Colonic mucosa (tissue), 4 donors: Measurements from ENCODE around the gene NFX1. TPM values are rescaled to one million over a fixed set of nuclear protein-coding genes. Genes with fewer than 3 reads are reported as not detected.

ENCODE experiments used
- DNase-seq: peaks from one replicate; pipeline ENCODE4 v3.0.0-alpha.2; 2020
- H3K27ac ChIP-seq: fragments of 200-600 bp; one replicate; pipeline ENCODE4 v1.8.0; 2021
- H3K27me3 ChIP-seq: fragments of 200-600 bp; one replicate; pipeline ENCODE4 v1.8.0; 2021
- H3K36me3 ChIP-seq: fragments of 200-600 bp; one replicate; pipeline ENCODE4 v1.8.0; 2021
- H3K4me1 ChIP-seq: fragments of 200-600 bp; one replicate; pipeline ENCODE4 v1.8.0; 2021; ENCODE audit warnings: mild to moderate bottlenecking
- H3K4me3 ChIP-seq: fragments of 200-600 bp; one replicate; pipeline ENCODE4 v1.8.0; 2021
- H3K9ac ChIP-seq, 2 donors: one replicate each; pipeline ENCODE4 v1.7.0; 2013; ENCODE audit warnings: control low read depth in 2 of 2, low read depth in 2 of 2, low read length in 2 of 2
- H3K9me3 ChIP-seq: fragments of 200-600 bp; one replicate; pipeline ENCODE4 v1.8.0; 2021
- CTCF ChIP-seq: fragments of 200-600 bp; IDR thresholded peaks from one replicate; pipeline ENCODE4 v1.8.0; 2022; ENCODE audit warnings: antibody characterized with exemption, mild to moderate bottlenecking
- intact Hi-C: fragments of 100-400 bp; cut with DNase I; formaldehyde crosslinking; loops from one replicate; pipeline ENCODE4 v1.14.1; 2022
- total RNA-seq, 2 donors: library from RNA; stranded (reverse); fragmentation: NEBNext Ultra II Directional in 1 of 2; extraction: Animal tissue kit (Norgen Biotek cat#: 25700) in 1 of 2; gene quantifications; one replicate each; pipeline ENCODE4 v1.2.1, GENCODE V29; 2021
- donor health status: healthy.
- donor health status: DM: no; HTN: no; CAD: no.
- donor health status: DM: no; HTN: no; CAD: no.

Gene NFX1
- total RNA-seq, 2 donors from 2014 or later, result 27.6 to 31.3 TPM

- TF ChIP-seq CTCF, result no peak
- Histone ChIP-seq H3K4me1 (peaks cover 19% of the 10 kb centered on the region), H3K9me3 (no peaks in the 10 kb centered on the region), H3K27me3 (no peaks in the 10 kb centered on the region), H3K36me3 (no peaks in the 10 kb centered on the region), H3K9ac (no peak overlapping the region), H3K4me3 (no peak overlapping the region), H3K27ac (no peak overlapping the region)
- DNase-seq, result no peak
- intact Hi-C loops, result no loop called here
Measured at GRCh38 chr9:33419708-33420303, 129.5 kb downstream of the NFX1 start.

Other genes with a start within 250 kb of the NFX1 start
- gene SMU1, start 213.8 kb upstream of the NFX1 start, total RNA-seq, result 10 to 100 TPM; 17.4 to 18.7 TPM
- 10 to 100 TPM; 76.9 to 78.7 TPM for gene B4GALT1, start 123.2 kb upstream of the NFX1 start, total RNA-seq
- 100 to 1,000 TPM; 212 to 214 TPM for gene SPINK4, start 50.3 kb upstream of the NFX1 start, total RNA-seq
- gene BAG1, start 25.8 kb upstream of the NFX1 start, total RNA-seq, result 100 to 1,000 TPM; 117 to 122 TPM
- 10 to 100 TPM; 60.3 to 97.0 TPM for gene CHMP5, start 25.5 kb upstream of the NFX1 start, total RNA-seq
- gene AQP7, start 112.1 kb downstream of the NFX1 start, total RNA-seq, result 10 to 100 TPM in 1 of 2 donors, 1 to 10 TPM in 1; 7.4 to 12.5 TPM
- gene AQP3, start 157.1 kb downstream of the NFX1 start, total RNA-seq, result 10 to 100 TPM in 1 of 2 donors, 1 to 10 TPM in 1; 7.2 to 13.3 TPM
- gene NOL6, start 183.4 kb downstream of the NFX1 start, total RNA-seq, result 10 to 100 TPM; 11.5 to 29.3 TPM
- under 1 TPM in 1 of 2 donors, not detected in 1; 0.57 TPM for gene ANKRD18B, start 233.7 kb downstream of the NFX1 start, total RNA-seq